ENCODE results near the gene APCS. TPM values are rescaled to one million over a fixed set of nuclear protein-coding genes. Genes with fewer than 3 reads are reported as not detected.

APCS gene
- total RNA-seq = not detected in 2 replicates

- no peak for DNase-seq (ENCODE audit: low spot score)
- H3K27me3 Mint-ChIP-seq (ENCODE audit: low read depth) = no peaks in the 10 kb centered on the region
- no peaks in the 10 kb centered on the region for H3K4me1 Mint-ChIP-seq (ENCODE audit: low read depth)
- H3K9me3 Mint-ChIP-seq = no peaks in the 10 kb centered on the region
- no peak within 1 kb of the TSS for H3K27ac Mint-ChIP-seq
- no peak within 1 kb of the TSS for H3K4me3 Mint-ChIP-seq (ENCODE audit: low read depth)
- intact Hi-C loops (cut with micrococcal nuclease) = no loop called here
- no peaks in the 10 kb centered on the region for H3K36me3 Mint-ChIP-seq (ENCODE audit: low read depth)
Observed at GRCh38 chr1:159587461-159587951, at the start of gene APCS. Gene APCS (plus strand): TSS chr1:159587826. CDS start chr1:159587922, 96 bp downstream.

- intact Hi-C loops (cut with micrococcal nuclease) = no loop called here
Observed at GRCh38 chr1:159548126-159548525, 39.5 kb upstream of the APCS start.

GRCh38 chr1:159554261-159554660 is 33.4 kb upstream of the APCS start:
- no peak overlapping the region for H3K4me3 Mint-ChIP-seq (ENCODE audit: low read depth)
- no peaks in the 10 kb centered on the region for H3K9me3 Mint-ChIP-seq
- no peaks in the 10 kb centered on the region for H3K27me3 Mint-ChIP-seq (ENCODE audit: low read depth)
- H3K27ac Mint-ChIP-seq = no peak overlapping the region
- no peaks in the 10 kb centered on the region for H3K4me1 Mint-ChIP-seq (ENCODE audit: low read depth)
- intact Hi-C loops (cut with micrococcal nuclease) = no loop called here
- H3K36me3 Mint-ChIP-seq (ENCODE audit: low read depth) = no peaks in the 10 kb centered on the region
- DNase-seq (ENCODE audit: low spot score) = no peak

More at GRCh38 chr1:159548126-159548525, 39.5 kb upstream of the APCS start:
- no peak overlapping the region for H3K27ac Mint-ChIP-seq
- no peaks in the 10 kb centered on the region for H3K9me3 Mint-ChIP-seq
- DNase-seq (ENCODE audit: low spot score) = no peak
- no peaks in the 10 kb centered on the region for H3K27me3 Mint-ChIP-seq (ENCODE audit: low read depth)
- H3K4me1 Mint-ChIP-seq (ENCODE audit: low read depth) = no peaks in the 10 kb centered on the region
- no peak overlapping the region for H3K4me3 Mint-ChIP-seq (ENCODE audit: low read depth)
- H3K36me3 Mint-ChIP-seq (ENCODE audit: low read depth) = no peaks in the 10 kb centered on the region

- no peaks in the 10 kb centered on the region for H3K27me3 Mint-ChIP-seq (ENCODE audit: low read depth)
- no peak overlapping the region for H3K4me3 Mint-ChIP-seq (ENCODE audit: low read depth)
- intact Hi-C loops (cut with micrococcal nuclease) = no loop called here
- no peaks in the 10 kb centered on the region for H3K36me3 Mint-ChIP-seq (ENCODE audit: low read depth)
- H3K27ac Mint-ChIP-seq = no peak overlapping the region
- no peaks in the 10 kb centered on the region for H3K4me1 Mint-ChIP-seq (ENCODE audit: low read depth)
- H3K9me3 Mint-ChIP-seq = no peaks in the 10 kb centered on the region
- DNase-seq (ENCODE audit: low spot score) = no peak
Observed at GRCh38 chr1:159554696-159555095, 32.9 kb upstream of the APCS start.

GRCh38 chr1:159556931-159557369 is 30.7 kb upstream of the APCS start:
- Mint-ChIP-seq H3K9me3 (no peaks in the 10 kb centered on the region), H3K4me1 (ENCODE audit: low read depth) (no peaks in the 10 kb centered on the region), H3K36me3 (ENCODE audit: low read depth) (no peaks in the 10 kb centered on the region), H3K27ac (no peak overlapping the region), H3K27me3 (ENCODE audit: low read depth) (no peaks in the 10 kb centered on the region), H3K4me3 (ENCODE audit: low read depth) (no peak overlapping the region)
- intact Hi-C loops (cut with micrococcal nuclease) = no loop called here
- no peak for DNase-seq (ENCODE audit: low spot score)

- no peaks in the 10 kb centered on the region for H3K36me3 Mint-ChIP-seq (ENCODE audit: low read depth)
- no peaks in the 10 kb centered on the region for H3K9me3 Mint-ChIP-seq
- no peak for DNase-seq (ENCODE audit: low spot score)
- H3K27me3 Mint-ChIP-seq (ENCODE audit: low read depth) = no peaks in the 10 kb centered on the region
- H3K4me1 Mint-ChIP-seq (ENCODE audit: low read depth) = no peaks in the 10 kb centered on the region
- H3K27ac Mint-ChIP-seq = no peak overlapping the region
- no peak overlapping the region for H3K4me3 Mint-ChIP-seq (ENCODE audit: low read depth)
- intact Hi-C loops (cut with micrococcal nuclease) = no loop called here
Observed at GRCh38 chr1:159560599-159560998, 27.0 kb upstream of the APCS start.

GRCh38 chr1:159561497-159561896 is 26.1 kb upstream of the APCS start:
- intact Hi-C loops (cut with micrococcal nuclease) = no loop called here
- no peaks in the 10 kb centered on the region for H3K27me3 Mint-ChIP-seq (ENCODE audit: low read depth)
- no peaks in the 10 kb centered on the region for H3K9me3 Mint-ChIP-seq

GRCh38 chr1:159562680-159563079 is 24.9 kb upstream of the APCS start:
- Mint-ChIP-seq H3K9me3 (no peaks in the 10 kb centered on the region), H3K36me3 (ENCODE audit: low read depth) (no peaks in the 10 kb centered on the region), H3K4me3 (ENCODE audit: low read depth) (no peak overlapping the region), H3K4me1 (ENCODE audit: low read depth) (no peaks in the 10 kb centered on the region), H3K27me3 (ENCODE audit: low read depth) (no peaks in the 10 kb centered on the region), H3K27ac (no peak overlapping the region)
- intact Hi-C loops (cut with micrococcal nuclease) = no loop called here
- no peak for DNase-seq (ENCODE audit: low spot score)

More at GRCh38 chr1:159561497-159561896, 26.1 kb upstream of the APCS start:
- DNase-seq (ENCODE audit: low spot score) = no peak
- no peak overlapping the region for H3K27ac Mint-ChIP-seq
- no peak overlapping the region for H3K4me3 Mint-ChIP-seq (ENCODE audit: low read depth)
- no peaks in the 10 kb centered on the region for H3K36me3 Mint-ChIP-seq (ENCODE audit: low read depth)
- H3K4me1 Mint-ChIP-seq (ENCODE audit: low read depth) = no peaks in the 10 kb centered on the region

GRCh38 chr1:159577446-159577845 is 10.2 kb upstream of the APCS start:
- intact Hi-C loops (cut with micrococcal nuclease) = no loop called here
- Mint-ChIP-seq H3K4me3 (ENCODE audit: low read depth) (no peak overlapping the region), H3K27ac (no peak overlapping the region), H3K9me3 (peaks cover 4% of the 10 kb centered on the region), H3K36me3 (ENCODE audit: low read depth) (no peaks in the 10 kb centered on the region), H3K27me3 (ENCODE audit: low read depth) (no peaks in the 10 kb centered on the region), H3K4me1 (ENCODE audit: low read depth) (no peaks in the 10 kb centered on the region)
- DNase-seq (ENCODE audit: low spot score) = no peak

- Mint-ChIP-seq H3K9me3 (no peaks in the 10 kb centered on the region), H3K4me3 (ENCODE audit: low read depth) (no peak overlapping the region), H3K36me3 (ENCODE audit: low read depth) (no peaks in the 10 kb centered on the region), H3K4me1 (ENCODE audit: low read depth) (no peaks in the 10 kb centered on the region), H3K27me3 (ENCODE audit: low read depth) (no peaks in the 10 kb centered on the region), H3K27ac (no peak overlapping the region)
- intact Hi-C loops (cut with micrococcal nuclease) = no loop called here
- no peak for DNase-seq (ENCODE audit: low spot score)
Observed at GRCh38 chr1:159580340-159580739, 7.3 kb upstream of the APCS start.

- Mint-ChIP-seq H3K9me3 (no peaks in the 10 kb centered on the region), H3K4me3 (ENCODE audit: low read depth) (no peak overlapping the region), H3K36me3 (ENCODE audit: low read depth) (no peaks in the 10 kb centered on the region), H3K27ac (no peak overlapping the region), H3K27me3 (ENCODE audit: low read depth) (no peaks in the 10 kb centered on the region), H3K4me1 (ENCODE audit: low read depth) (no peaks in the 10 kb centered on the region)
- DNase-seq (ENCODE audit: low spot score) = no peak
- intact Hi-C loops (cut with micrococcal nuclease) = no loop called here
Observed at GRCh38 chr1:159581422-159581821, 6.2 kb upstream of the APCS start.

GRCh38 chr1:159584536-159584935 is 3.1 kb upstream of the APCS start:
- no peaks in the 10 kb centered on the region for H3K36me3 Mint-ChIP-seq (ENCODE audit: low read depth)
- no peaks in the 10 kb centered on the region for H3K9me3 Mint-ChIP-seq
- H3K27ac Mint-ChIP-seq = no peak overlapping the region
- intact Hi-C loops (cut with micrococcal nuclease) = no loop called here
- H3K27me3 Mint-ChIP-seq (ENCODE audit: low read depth) = no peaks in the 10 kb centered on the region
- no peak for DNase-seq (ENCODE audit: low spot score)
- no peak overlapping the region for H3K4me3 Mint-ChIP-seq (ENCODE audit: low read depth)
- no peaks in the 10 kb centered on the region for H3K4me1 Mint-ChIP-seq (ENCODE audit: low read depth)

GRCh38 chr1:159591981-159592380 is 4.4 kb downstream of the APCS start:
- H3K4me3 Mint-ChIP-seq (ENCODE audit: low read depth) = no peak overlapping the region
- H3K27me3 Mint-ChIP-seq (ENCODE audit: low read depth) = peaks cover 3% of the 10 kb centered on the region
- no peaks in the 10 kb centered on the region for H3K9me3 Mint-ChIP-seq
- no peak for DNase-seq (ENCODE audit: low spot score)
- intact Hi-C loops (cut with micrococcal nuclease) = no loop called here
- H3K27ac Mint-ChIP-seq = no peak overlapping the region
- no peaks in the 10 kb centered on the region for H3K36me3 Mint-ChIP-seq (ENCODE audit: low read depth)
- no peaks in the 10 kb centered on the region for H3K4me1 Mint-ChIP-seq (ENCODE audit: low read depth)
